Uterus (tissue), 2 donors: ENCODE data around the gene IQCK.

ENCODE experiments used
- CTCF ChIP-seq, 4 experiments: fragments of 200-600 bp in 2 of 4; fragments of 450-650 bp in 2 of 4; sonication (generic) in 2 of 4; IDR thresholded peaks; one replicate each; pipeline ENCODE4 v1.5.1; 2016 to 2019; ENCODE audit warnings: antibody characterized with exemption in 4 of 4, mild to moderate bottlenecking in 2 of 4, moderate library complexity in 1 of 4
- POLR2A ChIP-seq, 2 donors: fragments of 450-650 bp; IDR thresholded peaks; one replicate each; pipeline ENCODE4 v1.6.1; 2016; ENCODE audit warnings: antibody characterized with exemption in 2 of 2, mild to moderate bottlenecking in 1 of 2, moderate library complexity in 1 of 2

- TF ChIP-seq CTCF (IDR thresholded peaks at IDR 0.05) (no peak), POLR2A (IDR thresholded peaks at IDR 0.05) (no peak)
These were observed 154.2 kb downstream of the IQCK start for GRCh38 chr16:19872179-19872863.
